ENCODE measurements around the gene PLEKHA1. TPM values are rescaled to one million over a fixed set of nuclear protein-coding genes. Genes with fewer than 3 reads are reported as not detected.

The PLEKHA1 gene
- total and polyA plus RNA-seq, 2 of the 13 experiments (the other 11 are each of a cell fraction or from before 2014, with no cell fraction given), result 32.2 to 53.3 TPM

DNA sequence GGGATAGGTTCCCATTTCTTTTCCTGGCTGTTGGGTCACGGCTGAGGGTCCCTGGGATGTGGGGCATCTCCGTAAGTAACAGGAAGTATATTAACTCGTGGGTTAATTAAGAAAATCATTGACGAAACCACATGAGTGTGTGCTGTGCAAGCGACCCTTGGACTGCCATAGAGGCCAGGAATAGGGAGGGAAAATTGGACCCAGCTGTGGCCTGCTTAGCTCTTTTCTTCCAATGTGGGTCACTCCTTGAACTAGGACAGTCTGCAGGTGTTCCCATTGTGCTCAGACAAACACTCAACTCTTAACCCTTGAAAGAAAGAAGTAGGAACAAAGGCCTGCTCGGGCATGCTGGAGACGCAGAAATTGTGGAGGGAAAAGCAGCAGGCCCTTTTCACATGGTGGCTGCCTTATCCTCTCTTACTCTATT, 25.6 kb upstream of the PLEKHA1 start (continued):
- TF ChIP-seq RORA (CRISPR knock-in tag; IDR thresholded peaks at IDR 0.05), result no peak
- TF ChIP-seq ARHGAP35 (CRISPR knock-in tag; IDR thresholded peaks at IDR 0.05; ENCODE audit: borderline replicate concordance), result no peak
- TF ChIP-seq FOSL1 (CRISPR knock-in tag; IDR thresholded peaks at IDR 0.05; ENCODE audit: borderline replicate concordance), result no peak
- no peak for TF ChIP-seq ZFP82 (CRISPR knock-in tag; IDR thresholded peaks at IDR 0.05; ENCODE audit: borderline replicate concordance)
- TF ChIP-seq ZNF562 (CRISPR knock-in tag; IDR thresholded peaks at IDR 0.05; ENCODE audit: borderline replicate concordance), result no peak
- no peak for TF ChIP-seq ZBTB20 (CRISPR knock-in tag; IDR thresholded peaks at IDR 0.05; ENCODE audit: borderline replicate concordance, low read depth)
- peak; percentile 45; the same call in 1 of the 2 replicates for TF ChIP-seq ELF3 (CRISPR knock-in tag; IDR thresholded peaks at IDR 0.05)
- TF ChIP-seq GATAD2A (CRISPR knock-in tag; IDR thresholded peaks at IDR 0.05), result peak; percentile 30; the same call in 1 of the 2 replicates
- TF ChIP-seq, protein P1, sequence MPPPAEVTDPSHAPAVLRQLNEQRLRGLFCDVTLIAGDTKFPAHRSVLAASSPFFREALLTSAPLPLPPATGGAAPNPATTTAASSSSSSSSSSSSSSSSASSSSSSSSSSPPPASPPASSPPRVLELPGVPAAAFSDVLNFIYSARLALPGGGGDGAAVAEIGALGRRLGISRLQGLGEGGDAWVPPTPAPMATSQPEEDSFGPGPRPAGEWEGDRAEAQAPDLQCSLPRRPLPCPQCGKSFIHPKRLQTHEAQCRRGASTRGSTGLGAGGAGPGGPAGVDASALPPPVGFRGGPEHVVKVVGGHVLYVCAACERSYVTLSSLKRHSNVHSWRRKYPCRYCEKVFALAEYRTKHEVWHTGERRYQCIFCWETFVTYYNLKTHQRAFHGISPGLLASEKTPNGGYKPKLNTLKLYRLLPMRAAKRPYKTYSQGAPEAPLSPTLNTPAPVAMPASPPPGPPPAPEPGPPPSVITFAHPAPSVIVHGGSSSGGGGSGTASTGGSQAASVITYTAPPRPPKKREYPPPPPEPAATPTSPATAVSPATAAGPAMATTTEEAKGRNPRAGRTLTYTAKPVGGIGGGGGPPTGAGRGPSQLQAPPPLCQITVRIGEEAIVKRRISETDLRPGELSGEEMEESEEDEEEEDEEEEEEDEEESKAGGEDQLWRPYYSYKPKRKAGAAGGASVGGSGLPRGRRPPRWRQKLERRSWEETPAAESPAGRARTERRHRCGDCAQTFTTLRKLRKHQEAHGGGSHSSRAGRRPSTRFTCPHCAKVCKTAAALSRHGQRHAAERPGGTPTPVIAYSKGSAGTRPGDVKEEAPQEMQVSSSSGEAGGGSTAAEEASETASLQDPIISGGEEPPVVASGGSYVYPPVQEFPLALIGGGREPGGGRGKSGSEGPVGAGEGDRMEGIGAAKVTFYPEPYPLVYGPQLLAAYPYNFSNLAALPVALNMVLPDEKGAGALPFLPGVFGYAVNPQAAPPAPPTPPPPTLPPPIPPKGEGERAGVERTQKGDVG (CRISPR knock-in tag; IDR thresholded peaks at IDR 0.05; ENCODE audit: borderline replicate concordance), result no peak
- TF ChIP-seq, protein P2, sequence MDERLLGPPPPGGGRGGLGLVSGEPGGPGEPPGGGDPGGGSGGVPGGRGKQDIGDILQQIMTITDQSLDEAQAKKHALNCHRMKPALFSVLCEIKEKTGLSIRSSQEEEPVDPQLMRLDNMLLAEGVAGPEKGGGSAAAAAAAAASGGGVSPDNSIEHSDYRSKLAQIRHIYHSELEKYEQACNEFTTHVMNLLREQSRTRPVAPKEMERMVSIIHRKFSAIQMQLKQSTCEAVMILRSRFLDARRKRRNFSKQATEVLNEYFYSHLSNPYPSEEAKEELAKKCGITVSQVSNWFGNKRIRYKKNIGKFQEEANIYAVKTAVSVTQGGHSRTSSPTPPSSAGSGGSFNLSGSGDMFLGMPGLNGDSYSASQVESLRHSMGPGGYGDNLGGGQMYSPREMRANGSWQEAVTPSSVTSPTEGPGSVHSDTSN (CRISPR knock-in tag; IDR thresholded peaks at IDR 0.05), result no peak
- TF ChIP-seq ZZZ3 (CRISPR knock-in tag; IDR thresholded peaks at IDR 0.05; ENCODE audit: borderline replicate concordance), result no peak
- TF ChIP-seq XRCC5 (optimal IDR thresholded peaks at IDR 0.05; ENCODE audit: low read length), result no peak
- TF ChIP-seq, protein P3, sequence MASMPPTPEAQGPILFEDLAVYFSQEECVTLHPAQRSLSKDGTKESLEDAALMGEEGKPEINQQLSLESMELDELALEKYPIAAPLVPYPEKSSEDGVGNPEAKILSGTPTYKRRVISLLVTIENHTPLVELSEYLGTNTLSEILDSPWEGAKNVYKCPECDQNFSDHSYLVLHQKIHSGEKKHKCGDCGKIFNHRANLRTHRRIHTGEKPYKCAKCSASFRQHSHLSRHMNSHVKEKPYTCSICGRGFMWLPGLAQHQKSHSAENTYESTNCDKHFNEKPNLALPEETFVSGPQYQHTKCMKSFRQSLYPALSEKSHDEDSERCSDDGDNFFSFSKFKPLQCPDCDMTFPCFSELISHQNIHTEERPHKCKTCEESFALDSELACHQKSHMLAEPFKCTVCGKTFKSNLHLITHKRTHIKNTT (CRISPR knock-in tag; IDR thresholded peaks at IDR 0.05), result no peak
- TF ChIP-seq, protein P4, sequence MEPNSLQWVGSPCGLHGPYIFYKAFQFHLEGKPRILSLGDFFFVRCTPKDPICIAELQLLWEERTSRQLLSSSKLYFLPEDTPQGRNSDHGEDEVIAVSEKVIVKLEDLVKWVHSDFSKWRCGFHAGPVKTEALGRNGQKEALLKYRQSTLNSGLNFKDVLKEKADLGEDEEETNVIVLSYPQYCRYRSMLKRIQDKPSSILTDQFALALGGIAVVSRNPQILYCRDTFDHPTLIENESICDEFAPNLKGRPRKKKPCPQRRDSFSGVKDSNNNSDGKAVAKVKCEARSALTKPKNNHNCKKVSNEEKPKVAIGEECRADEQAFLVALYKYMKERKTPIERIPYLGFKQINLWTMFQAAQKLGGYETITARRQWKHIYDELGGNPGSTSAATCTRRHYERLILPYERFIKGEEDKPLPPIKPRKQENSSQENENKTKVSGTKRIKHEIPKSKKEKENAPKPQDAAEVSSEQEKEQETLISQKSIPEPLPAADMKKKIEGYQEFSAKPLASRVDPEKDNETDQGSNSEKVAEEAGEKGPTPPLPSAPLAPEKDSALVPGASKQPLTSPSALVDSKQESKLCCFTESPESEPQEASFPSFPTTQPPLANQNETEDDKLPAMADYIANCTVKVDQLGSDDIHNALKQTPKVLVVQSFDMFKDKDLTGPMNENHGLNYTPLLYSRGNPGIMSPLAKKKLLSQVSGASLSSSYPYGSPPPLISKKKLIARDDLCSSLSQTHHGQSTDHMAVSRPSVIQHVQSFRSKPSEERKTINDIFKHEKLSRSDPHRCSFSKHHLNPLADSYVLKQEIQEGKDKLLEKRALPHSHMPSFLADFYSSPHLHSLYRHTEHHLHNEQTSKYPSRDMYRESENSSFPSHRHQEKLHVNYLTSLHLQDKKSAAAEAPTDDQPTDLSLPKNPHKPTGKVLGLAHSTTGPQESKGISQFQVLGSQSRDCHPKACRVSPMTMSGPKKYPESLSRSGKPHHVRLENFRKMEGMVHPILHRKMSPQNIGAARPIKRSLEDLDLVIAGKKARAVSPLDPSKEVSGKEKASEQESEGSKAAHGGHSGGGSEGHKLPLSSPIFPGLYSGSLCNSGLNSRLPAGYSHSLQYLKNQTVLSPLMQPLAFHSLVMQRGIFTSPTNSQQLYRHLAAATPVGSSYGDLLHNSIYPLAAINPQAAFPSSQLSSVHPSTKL (CRISPR knock-in tag; IDR thresholded peaks at IDR 0.05), result peak; percentile 35; the same call in 1 of the 2 replicates
- TF ChIP-seq, protein P5, sequence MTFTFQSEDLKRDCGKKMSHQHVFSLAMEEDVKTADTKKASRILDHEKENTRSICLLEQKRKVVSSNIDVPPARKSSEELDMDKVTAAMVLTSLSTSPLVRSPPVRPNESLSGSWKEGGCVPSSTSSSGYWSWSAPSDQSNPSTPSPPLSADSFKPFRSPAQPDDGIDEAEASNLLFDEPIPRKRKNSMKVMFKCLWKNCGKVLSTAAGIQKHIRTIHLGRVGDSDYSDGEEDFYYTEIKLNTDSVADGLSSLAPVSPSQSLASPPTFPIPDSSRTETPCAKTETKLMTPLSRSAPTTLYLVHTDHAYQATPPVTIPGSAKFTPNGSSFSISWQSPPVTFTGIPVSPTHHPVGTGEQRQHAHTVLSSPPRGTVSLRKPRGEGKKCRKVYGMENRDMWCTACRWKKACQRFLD (CRISPR knock-in tag; IDR thresholded peaks at IDR 0.05; ENCODE audit: borderline replicate concordance), result no peak
- no peak for TF ChIP-seq SRF (IDR thresholded peaks at IDR 0.05; ENCODE audit: low read depth, low read length)
- TF ChIP-seq, protein P6, sequence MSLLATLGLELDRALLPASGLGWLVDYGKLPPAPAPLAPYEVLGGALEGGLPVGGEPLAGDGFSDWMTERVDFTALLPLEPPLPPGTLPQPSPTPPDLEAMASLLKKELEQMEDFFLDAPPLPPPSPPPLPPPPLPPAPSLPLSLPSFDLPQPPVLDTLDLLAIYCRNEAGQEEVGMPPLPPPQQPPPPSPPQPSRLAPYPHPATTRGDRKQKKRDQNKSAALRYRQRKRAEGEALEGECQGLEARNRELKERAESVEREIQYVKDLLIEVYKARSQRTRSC (CRISPR knock-in tag; IDR thresholded peaks at IDR 0.05; ENCODE audit: low read depth), result no peak
